CD14-positive monocyte (primary cell): Measurements from ENCODE around the gene PABPC3. TPM values are rescaled to one million over a fixed set of nuclear protein-coding genes. Genes with fewer than 3 reads are reported as not detected.

Experiments
- DNase-seq, 3 donors: peaks; one replicate each; pipeline ENCODE4 v3.0.0-alpha.2; 2011 to 2022
- H2AFZ ChIP-seq: 2 replicates; pipeline ENCODE4 v1.6.0; 2012; ENCODE audit warnings: mild to moderate bottlenecking, low read depth, low read length, inconsistent platforms; ENCODE audit not compliant: insufficient read depth, poor library complexity, severe bottlenecking
- H3K27ac ChIP-seq, 2 donors: 1 replicate in 1 of 2; 2 replicates in 1 of 2; pipeline ENCODE4 v1.5.1; 2012 to 2013; ENCODE audit warnings: low read length in 2 of 2, control low read depth in 1 of 2, inconsistent platforms in 1 of 2, low read depth in 1 of 2, mild to moderate bottlenecking in 1 of 2
- H3K27me3 ChIP-seq, 2 donors: one replicate each; pipeline versions ENCODE4 v1.6.0 to v1.6.1; 2011 to 2013; ENCODE audit warnings: low read length in 2 of 2; ENCODE audit not compliant: control insufficient read depth in 2 of 2, insufficient read depth in 2 of 2
- H3K36me3 ChIP-seq, 2 donors: replicated peaks in 1 of 2; 1 replicate in 1 of 2; 2 replicates in 1 of 2; pipeline versions ENCODE4 v1.5.1 to v1.6.1; 2012 to 2013; ENCODE audit warnings: low read length in 2 of 2, control low read depth in 1 of 2, inconsistent platforms in 1 of 2, mild to moderate bottlenecking in 1 of 2; ENCODE audit not compliant: insufficient read depth in 2 of 2, control insufficient read depth in 1 of 2
- H3K4me1 ChIP-seq, 2 donors: 1 replicate in 1 of 2; 2 replicates in 1 of 2; pipeline versions ENCODE4 v1.5.1 to v1.6.1; 2012 to 2013; ENCODE audit warnings: low read length in 2 of 2, control low read depth in 1 of 2, inconsistent platforms in 1 of 2, mild to moderate bottlenecking in 1 of 2, moderate library complexity in 1 of 2; ENCODE audit not compliant: insufficient read depth in 2 of 2, control insufficient read depth in 1 of 2
- H3K4me2 ChIP-seq: replicated peaks from 2 replicates; pipeline ENCODE3; 2012; ENCODE audit warnings: low read length, moderate library complexity, mild to moderate bottlenecking; ENCODE audit not compliant: poor library complexity, severe bottlenecking; ENCODE audit errors: extremely low read depth
- H3K4me3 ChIP-seq, 3 experiments: fragments of 200-600 bp in 1 of 3; sonication (generic) in 1 of 3; replicated peaks in 1 of 3; 1 replicate in 2 of 3; 2 replicates in 1 of 3; pipeline ENCODE4 v1.5.1; 2011 to 2013; ENCODE audit warnings: low read length in 3 of 3, mild to moderate bottlenecking in 3 of 3, control low read depth in 2 of 3, low read depth in 2 of 3, inconsistent platforms in 1 of 3, moderate library complexity in 1 of 3
- H3K79me2 ChIP-seq: 2 replicates; pipeline ENCODE4 v1.6.0; 2012; ENCODE audit warnings: mild to moderate bottlenecking, control low read depth, inconsistent platforms, low read length, moderate library complexity; ENCODE audit not compliant: insufficient read depth
- H3K9ac ChIP-seq: 2 replicates; pipeline ENCODE4 v1.6.0; 2017; ENCODE audit warnings: low read length, mild to moderate bottlenecking; ENCODE audit not compliant: insufficient read depth, poor library complexity, severe bottlenecking
- H3K9me3 ChIP-seq, 2 donors: replicated peaks in 1 of 2; 1 replicate in 1 of 2; 2 replicates in 1 of 2; pipeline versions ENCODE4 v1.5.1 to v1.6.1; 2012 to 2013; ENCODE audit warnings: low read length in 2 of 2, control low read depth in 1 of 2; ENCODE audit not compliant: control insufficient read depth in 1 of 2, insufficient read depth in 1 of 2
- H4K20me1 ChIP-seq: 2 replicates; pipeline ENCODE4 v1.6.0; 2012; ENCODE audit warnings: mild to moderate bottlenecking, low read length, control low read depth, moderate library complexity; ENCODE audit not compliant: insufficient read depth
- H3K27ac Mint-ChIP-seq, 7 donors: one replicate each; pipeline ENCODE4 v1.8.0; 2020; ENCODE audit warnings: mild to moderate bottlenecking in 7 of 7, mixed read lengths in 7 of 7, moderate library complexity in 6 of 7, inconsistent platforms in 2 of 7
- H3K27me3 Mint-ChIP-seq, 3 donors: one replicate each; pipeline ENCODE4 v1.8.0; 2021 to 2022; ENCODE audit warnings: low read depth in 3 of 3, mild to moderate bottlenecking in 3 of 3, mixed read lengths in 3 of 3, moderate library complexity in 3 of 3, inconsistent platforms in 1 of 3
- H3K36me3 Mint-ChIP-seq, 2 donors: one replicate each; pipeline ENCODE4 v1.8.0; 2020; ENCODE audit warnings: mixed read lengths in 2 of 2, inconsistent platforms in 1 of 2, mild to moderate bottlenecking in 1 of 2
- H3K4me1 Mint-ChIP-seq: one replicate; pipeline ENCODE4 v1.8.0; 2020; ENCODE audit warnings: mild to moderate bottlenecking, mixed read lengths
- H3K4me3 Mint-ChIP-seq, 2 donors: one replicate each; pipeline ENCODE4 v1.8.0; 2020; ENCODE audit warnings: mild to moderate bottlenecking in 2 of 2, mixed read lengths in 2 of 2, moderate library complexity in 1 of 2
- H3K9me3 Mint-ChIP-seq, 7 donors: one replicate each; pipeline ENCODE4 v1.8.0; 2020 to 2022; ENCODE audit warnings: mixed read lengths in 7 of 7, mild to moderate bottlenecking in 6 of 7, moderate library complexity in 6 of 7, inconsistent platforms in 2 of 7
- CTCF ChIP-seq: fragments of 200-600 bp; IDR thresholded peaks from one replicate; pipeline ENCODE4 v1.8.0; 2022; ENCODE audit warnings: antibody characterized with exemption, mild to moderate bottlenecking
- WGBS: methylation state at CpG from one replicate; pipeline ENCODE4 v1.1.5; 2013; ENCODE audit warnings: missing lambda C conversion rate; ENCODE audit not compliant: insufficient coverage; 5-methylcytosine and 5-hydroxymethylcytosine counted together
- intact Hi-C, 2 donors: fragments of 100-400 bp; cut with micrococcal nuclease; formaldehyde crosslinking; loops; one replicate each; pipeline versions ENCODE4 v1.15.0 to v1.15.1; 2023
- polyA plus RNA-seq, 3 donors: library from polyadenylated mRNA; depleted of rRNA in 1 of 3; unstranded in 2 of 3; stranded (reverse) in 1 of 3; fragments of 300-500 nt in 2 of 3; fragments of >200 nt in 1 of 3; fragmentation: Illumina TruSeq in 2 of 3; gene quantifications; 1 replicate in 2 of 3; 2 replicates in 1 of 3; pipeline ENCODE4 v1.2.3, GENCODE V29; 2012 to 2021

Gene PABPC3
- polyA plus RNA-seq, 3 donors = 0.04 to 0.17 (median 0.08) TPM

DNA sequence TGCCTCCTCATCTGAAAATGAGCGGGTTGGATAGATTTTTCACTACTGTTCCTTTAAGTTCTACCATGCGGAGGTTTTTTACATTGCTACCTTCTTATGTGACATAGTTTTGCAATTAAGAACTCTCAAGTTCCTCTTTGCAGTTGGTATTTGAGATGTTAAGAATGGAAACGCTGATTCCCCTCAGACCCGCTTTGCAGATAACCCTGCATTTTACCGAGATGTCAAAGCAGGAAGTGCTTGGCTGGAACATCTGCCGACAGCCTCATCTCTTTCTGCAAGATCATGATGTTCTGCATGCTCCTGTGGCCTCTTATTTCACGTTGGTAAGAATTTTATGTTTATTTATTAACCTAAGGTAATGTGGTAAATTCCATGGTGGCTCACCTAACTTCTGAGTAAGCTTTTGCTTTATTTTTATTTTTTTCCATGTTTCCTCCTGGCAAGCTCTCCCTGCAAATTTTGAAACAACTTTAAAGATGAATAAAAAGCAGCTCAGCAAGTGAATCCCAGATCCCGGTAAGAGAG is 22.5 kb downstream of the PABPC3 start:
- no peak overlapping the region for H3K4me3 ChIP-seq
- H3K4me1 Mint-ChIP-seq = peaks cover 8% of the 10 kb centered on the region
- H3K36me3 ChIP-seq = no peaks in the 10 kb centered on the region
- WGBS = 23% methylated on average over 4 of the region's 8 CpGs
- peaks cover 9 to 14% (median 13%) of the 10 kb centered on the region in 3 donors for H3K27me3 Mint-ChIP-seq
- no peaks in the 10 kb centered on the region for H3K4me1 ChIP-seq
- peaks cover 0 to 6% (median 2%) of the 10 kb centered on the region in 7 donors for H3K9me3 Mint-ChIP-seq
- no peak overlapping the region for H3K4me2 ChIP-seq
- no peak overlapping the region for H3K27ac Mint-ChIP-seq
- no peaks in the 10 kb centered on the region for H3K27me3 ChIP-seq
- H3K9ac ChIP-seq = no peak overlapping the region
- H3K9me3 ChIP-seq = no peaks in the 10 kb centered on the region
- H4K20me1 ChIP-seq = no peaks in the 10 kb centered on the region
- no peak for DNase-seq
- TF ChIP-seq CTCF = no peak
- H3K79me2 ChIP-seq = no peaks in the 10 kb centered on the region
- no peak overlapping the region for H3K4me3 Mint-ChIP-seq
- no peak overlapping the region for H3K27ac ChIP-seq
- intact Hi-C loops = no loop called here
- H2AFZ ChIP-seq = no peak overlapping the region
- no peaks in the 10 kb centered on the region for H3K36me3 Mint-ChIP-seq

DNA sequence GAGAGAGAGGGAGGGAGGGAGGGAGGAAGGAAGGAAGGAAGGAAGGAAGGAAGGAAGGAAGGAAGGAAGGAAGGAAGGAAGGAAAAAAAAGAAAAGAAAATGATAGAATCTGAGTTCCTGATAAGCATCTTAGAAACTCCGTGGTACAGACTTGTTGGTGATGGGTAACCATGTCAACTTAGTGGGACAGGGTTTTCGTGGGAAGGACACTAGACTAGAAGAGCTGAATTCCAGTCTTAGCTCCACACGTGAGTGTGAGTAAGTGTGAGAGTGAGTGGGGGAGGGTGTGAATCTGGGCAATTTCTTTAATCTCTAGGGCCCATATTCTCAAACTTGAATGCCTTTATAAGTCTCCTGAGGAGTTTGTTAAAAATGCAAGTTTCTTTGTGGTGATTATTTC is 35.0 kb downstream of the PABPC3 start:
- Histone ChIP-seq H3K27ac (no peak overlapping the region), H3K4me2 (no peak overlapping the region), H3K79me2 (no peaks in the 10 kb centered on the region), H4K20me1 (no peaks in the 10 kb centered on the region), H3K9me3 (no peaks in the 10 kb centered on the region), H3K4me1 (no peaks in the 10 kb centered on the region), H3K27me3 (peaks cover 5 to 7% of the 10 kb centered on the region in 2 donors), H3K9ac (no peak overlapping the region), H2AFZ (no peak overlapping the region), H3K4me3 (no peak overlapping the region), H3K36me3 (no peaks in the 10 kb centered on the region)
- 44% methylated on average over 1 of the region's 3 CpGs for WGBS
- no peak for TF ChIP-seq CTCF
- Mint-ChIP-seq H3K9me3 (peaks cover 0 to 11% (median 3%) of the 10 kb centered on the region in 7 donors), H3K27me3 (peaks cover 9 to 21% (median 12%) of the 10 kb centered on the region in 3 donors), H3K4me1 (no peaks in the 10 kb centered on the region), H3K27ac (no peak overlapping the region), H3K36me3 (no peaks in the 10 kb centered on the region), H3K4me3 (no peak overlapping the region)
- intact Hi-C loops = no loop called here
- DNase-seq = no peak
